UCSD-AML1 (cell line): Measurements from ENCODE around the gene TTLL8.
"Not testable (repeated sequence)": the region's sequence is repeated elsewhere in the genome, so short reads cannot be mapped to it uniquely, and the experiment has no call there.

ENCODE experiments used
- DNase-seq: peaks from one replicate; lab custom pipeline; 2025; ENCODE audit not compliant: unreplicated experiment; lab: John Stamatoyannopoulos, UW

Gene TTLL8

DNA sequence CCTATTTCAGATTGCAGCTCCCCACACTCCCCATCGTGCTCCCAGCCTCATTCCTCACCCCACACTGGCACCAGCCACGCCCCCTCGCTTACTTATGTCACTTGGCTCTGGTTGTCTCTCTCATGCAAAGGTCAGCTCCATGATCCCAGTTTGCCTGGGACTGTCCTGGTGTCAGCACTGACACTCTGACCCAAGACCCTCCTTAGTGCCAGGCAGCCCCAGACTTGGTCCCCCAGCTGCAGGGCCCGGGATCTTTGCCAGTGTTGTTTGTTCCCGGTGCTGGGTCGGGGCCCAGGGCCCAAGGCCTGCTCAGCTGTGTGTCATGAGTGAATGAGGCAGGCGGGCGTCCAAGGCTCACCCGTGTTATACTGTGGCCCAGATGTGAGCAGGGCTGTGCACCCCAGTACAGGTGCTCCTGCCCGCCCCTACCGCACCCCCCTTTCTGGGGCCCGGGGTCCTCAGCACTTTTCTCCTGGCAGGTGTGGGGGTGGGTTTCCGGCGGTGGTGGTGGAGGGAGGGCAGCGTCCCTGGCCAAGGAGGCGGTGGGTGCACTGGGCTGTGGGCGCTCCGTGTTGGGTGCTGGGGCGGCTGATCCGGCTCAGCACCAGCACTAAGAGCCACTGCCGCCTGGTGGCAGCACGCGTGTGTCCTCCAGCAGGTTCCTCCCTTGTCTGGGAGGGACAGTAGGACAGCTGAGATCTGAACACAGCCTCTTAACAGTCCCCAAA is 65.0 kb downstream of the TTLL8 start:
- DNase-seq: peak; percentile 73

GRCh38 chr22:49991907-49992533 is 66.1 kb downstream of the TTLL8 start:
- DNase-seq: no peak

- DNase-seq: no peak
Observed at GRCh38 chr22:49991167-49991566, 66.9 kb downstream of the TTLL8 start.

DNA sequence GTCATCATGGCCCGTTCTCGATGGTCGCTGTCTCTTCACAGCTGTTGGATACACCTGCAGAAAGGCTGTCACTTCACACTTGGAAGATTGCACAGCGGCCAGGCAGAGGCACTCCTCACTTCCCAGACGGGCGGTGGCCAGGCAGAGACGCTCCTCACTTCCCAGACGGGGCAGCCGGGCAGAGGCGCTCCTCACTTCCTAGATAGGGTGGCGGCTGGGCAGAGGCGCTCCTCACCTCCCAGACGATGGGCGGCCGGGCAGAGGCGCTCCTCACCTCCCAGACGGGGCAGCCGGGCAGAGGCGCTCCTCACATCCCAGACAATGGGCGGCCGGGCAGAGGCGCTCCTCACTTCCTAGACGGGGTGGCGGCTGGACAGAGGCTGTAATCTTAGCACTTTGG is 68.3 kb downstream of the TTLL8 start:
- DNase-seq: not testable (repeated sequence)

- DNase-seq: no peak
Observed at GRCh38 chr22:49986325-49986724, 71.8 kb downstream of the TTLL8 start.

DNA sequence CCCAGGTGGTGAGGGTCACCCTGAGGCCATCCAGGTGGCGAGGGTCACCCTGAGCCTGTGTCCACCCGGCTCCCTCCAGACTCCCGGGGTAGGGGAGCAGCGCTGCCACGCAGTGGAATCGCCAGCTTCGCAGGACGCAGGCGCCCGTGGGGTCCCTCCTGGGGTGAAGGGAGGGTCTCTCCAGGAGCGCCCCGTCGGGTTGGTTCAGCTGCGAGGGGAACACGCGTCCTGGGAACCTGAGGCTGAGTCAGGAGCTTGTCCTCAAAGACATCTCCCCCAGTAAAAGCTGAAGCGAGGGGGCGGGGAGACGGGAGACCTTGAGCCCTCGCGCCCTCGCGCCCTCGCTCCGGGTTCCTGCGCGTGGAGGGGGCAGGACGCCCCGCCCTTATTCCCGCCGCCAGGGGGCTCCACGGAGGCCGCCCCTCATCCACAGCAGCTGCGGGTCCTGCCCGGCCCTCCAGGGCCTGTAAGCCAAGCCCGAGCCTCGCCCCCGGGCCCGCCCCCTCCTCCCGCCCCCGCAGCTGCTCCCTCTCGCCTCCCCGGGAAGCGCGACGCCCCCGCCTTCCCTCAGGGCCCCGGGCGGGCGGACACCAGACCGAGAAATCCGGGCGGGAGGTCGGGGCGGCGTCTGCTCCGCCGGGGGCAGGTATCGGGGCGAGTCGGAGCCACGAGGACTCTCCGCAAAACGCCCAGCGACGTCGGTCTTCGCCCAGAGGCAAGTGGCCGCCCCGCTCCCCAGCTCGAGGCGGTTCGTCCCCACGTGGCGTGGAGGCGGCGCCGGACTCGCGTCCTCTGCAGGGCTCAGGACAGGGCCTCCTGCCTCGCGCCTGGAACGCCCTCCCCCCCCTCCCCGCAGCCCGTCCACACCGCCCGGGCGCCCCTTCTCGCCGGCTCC is 74.7 kb downstream of the TTLL8 start:
- DNase-seq: no peak

- DNase-seq: not testable (repeated sequence)
Observed at GRCh38 chr22:49981799-49982198, 76.3 kb downstream of the TTLL8 start.

GRCh38 chr22:49979587-49980264 is 78.4 kb downstream of the TTLL8 start:
- no peak for DNase-seq

DNA sequence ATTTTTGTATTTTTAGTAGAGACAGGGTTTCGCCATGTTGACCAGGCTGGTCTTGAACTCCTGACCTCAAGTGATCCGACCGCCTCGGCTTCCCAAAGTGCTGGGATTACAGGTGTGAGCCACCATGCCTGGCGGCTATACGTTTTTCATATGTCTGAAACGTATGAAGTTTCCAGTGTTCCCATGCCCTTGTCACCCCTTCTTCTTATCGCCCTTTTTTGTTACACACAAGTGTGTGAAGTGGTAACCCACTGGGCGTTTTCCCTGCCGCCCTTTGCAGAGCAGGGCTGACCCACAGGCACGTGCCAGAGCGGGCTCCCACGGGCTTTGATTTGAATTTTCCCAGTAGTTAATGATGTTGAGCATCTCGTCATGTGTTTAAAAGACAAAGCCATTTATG is 80.5 kb downstream of the TTLL8 start:
- DNase-seq: no peak

- DNase-seq: peak; percentile 39
Observed at GRCh38 chr22:49976439-49977175, 81.5 kb downstream of the TTLL8 start.

GRCh38 chr22:49975543-49976389 is 82.3 kb downstream of the TTLL8 start:
- DNase-seq: peak; percentile 61

GRCh38 chr22:49973018-49973961 is 84.8 kb downstream of the TTLL8 start:
- no peak for DNase-seq

GRCh38 chr22:49972163-49973017 is 85.7 kb downstream of the TTLL8 start:
- no peak for DNase-seq

DNA sequence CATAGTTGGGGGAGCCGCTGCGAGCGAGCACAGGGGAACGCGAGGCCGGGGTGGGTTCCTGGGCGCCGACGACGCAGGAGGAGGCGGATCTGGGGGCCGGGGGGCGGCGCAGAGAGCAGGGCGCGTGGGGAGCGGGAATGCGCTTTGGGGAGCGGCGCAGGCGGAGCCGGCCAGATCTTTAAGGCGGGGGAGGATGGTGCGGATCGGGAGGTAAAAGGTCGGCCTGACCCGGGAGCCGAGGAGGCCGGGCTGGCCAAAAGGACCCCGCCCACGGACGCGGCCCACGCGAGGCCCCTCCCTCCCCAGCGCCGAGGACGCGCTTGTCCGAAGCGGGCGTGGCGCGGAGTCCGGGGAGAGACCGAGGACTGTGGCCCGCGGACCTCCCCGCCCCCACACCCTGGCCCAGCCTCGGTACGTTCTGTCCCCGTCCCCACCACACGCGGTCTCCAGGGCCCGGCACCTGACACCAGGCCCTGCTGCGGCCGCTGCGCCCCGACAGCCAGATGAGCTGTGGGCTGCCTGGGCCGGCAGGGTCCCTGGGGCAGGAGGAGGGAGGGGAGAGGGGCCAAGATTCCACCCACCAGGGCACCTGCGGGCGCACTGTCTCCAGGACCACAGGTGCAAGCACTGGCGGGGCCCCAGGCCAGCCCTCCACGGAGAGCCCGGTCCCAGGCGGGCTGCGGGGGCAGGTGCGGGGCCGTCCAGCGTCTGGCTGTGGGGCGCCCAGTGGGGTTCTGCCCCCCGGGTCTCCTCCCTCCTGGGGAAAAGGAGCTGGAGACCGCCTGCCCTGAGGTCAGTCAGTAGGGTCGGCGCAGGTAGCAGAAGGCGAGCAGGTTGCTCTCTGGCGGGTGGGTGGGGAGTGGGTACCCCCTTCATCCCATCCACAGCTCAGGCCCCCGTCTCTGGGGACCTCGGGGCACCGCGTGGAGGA is 86.6 kb downstream of the TTLL8 start:
- peak; percentile 83 for DNase-seq

DNA sequence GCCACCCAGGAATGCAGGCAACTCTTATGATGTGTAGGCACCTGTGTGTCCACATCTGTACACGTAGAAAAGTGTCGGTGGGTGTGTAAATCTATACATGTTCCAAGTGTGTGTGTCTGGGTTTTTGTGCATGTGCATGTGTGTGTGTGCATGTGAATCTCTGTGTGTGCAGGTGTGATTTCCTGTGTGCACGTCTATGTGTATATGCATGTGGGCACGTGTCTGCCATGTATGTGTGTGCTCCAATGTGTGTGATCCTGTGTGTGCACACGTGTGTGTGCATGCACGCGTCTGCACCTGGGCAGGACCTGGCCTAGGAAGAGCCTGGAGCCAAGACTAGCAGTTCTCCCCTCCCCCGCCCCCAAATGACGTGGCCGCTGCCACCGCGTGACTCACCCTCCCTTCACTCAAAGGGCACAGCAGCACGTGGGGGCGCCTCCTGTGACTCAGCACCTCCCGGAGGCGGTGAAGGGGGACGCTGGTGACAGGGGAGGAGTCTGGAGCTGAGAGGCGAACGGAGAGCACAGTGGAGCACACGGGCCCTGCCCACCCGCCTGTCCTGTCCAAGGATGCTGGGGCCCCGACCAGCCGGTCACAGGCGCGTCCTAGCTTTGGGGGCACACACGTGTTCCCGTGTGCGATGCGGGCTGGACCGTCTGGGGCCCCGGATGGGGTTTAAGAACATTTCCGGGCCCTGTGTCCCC is 87.4 kb downstream of the TTLL8 start:
- peak; percentile 96 for DNase-seq
